Measurements from ENCODE around the gene NPDC1.
A peak's percentile ranks its signal among the peaks of the same experiment; 100 is the strongest.

Gene NPDC1

GRCh38 chr9:136991993-136992818 lies 53.8 kb downstream of the NPDC1 start, which contains the start of gene PAXX:
Gene PAXX, plus strand, starts transcription at chr9:136992422. Its CDS starts 22 bp downstream, at chr9:136992444.
- Histone ChIP-seq H3K9me3 (no peaks in the 10 kb centered on the region), H3K27me3 (no peaks in the 10 kb centered on the region), H3K4me1 (peaks cover 19% of the 10 kb centered on the region), H3K36me3 (peaks cover 12% of the 10 kb centered on the region), H3K4me3 (ENCODE audit: low read depth, low read length) (peak within 1 kb of the TSS; percentile 84)
- TF ChIP-seq, protein P1, sequence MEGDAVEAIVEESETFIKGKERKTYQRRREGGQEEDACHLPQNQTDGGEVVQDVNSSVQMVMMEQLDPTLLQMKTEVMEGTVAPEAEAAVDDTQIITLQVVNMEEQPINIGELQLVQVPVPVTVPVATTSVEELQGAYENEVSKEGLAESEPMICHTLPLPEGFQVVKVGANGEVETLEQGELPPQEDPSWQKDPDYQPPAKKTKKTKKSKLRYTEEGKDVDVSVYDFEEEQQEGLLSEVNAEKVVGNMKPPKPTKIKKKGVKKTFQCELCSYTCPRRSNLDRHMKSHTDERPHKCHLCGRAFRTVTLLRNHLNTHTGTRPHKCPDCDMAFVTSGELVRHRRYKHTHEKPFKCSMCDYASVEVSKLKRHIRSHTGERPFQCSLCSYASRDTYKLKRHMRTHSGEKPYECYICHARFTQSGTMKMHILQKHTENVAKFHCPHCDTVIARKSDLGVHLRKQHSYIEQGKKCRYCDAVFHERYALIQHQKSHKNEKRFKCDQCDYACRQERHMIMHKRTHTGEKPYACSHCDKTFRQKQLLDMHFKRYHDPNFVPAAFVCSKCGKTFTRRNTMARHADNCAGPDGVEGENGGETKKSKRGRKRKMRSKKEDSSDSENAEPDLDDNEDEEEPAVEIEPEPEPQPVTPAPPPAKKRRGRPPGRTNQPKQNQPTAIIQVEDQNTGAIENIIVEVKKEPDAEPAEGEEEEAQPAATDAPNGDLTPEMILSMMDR (IDR thresholded peaks at IDR 0.05; ENCODE audit: low read depth, low read length): no peak
- DNase-seq: peak; percentile 98

- no peaks in the 10 kb centered on the region for H3K9me3 ChIP-seq
- TF ChIP-seq, protein P1 (IDR thresholded peaks at IDR 0.05; ENCODE audit: low read depth, low read length): no peak
- DNase-seq: no peak
- peaks cover 12% of the 10 kb centered on the region for H3K36me3 ChIP-seq
- H3K4me1 ChIP-seq: peaks cover 3% of the 10 kb centered on the region; the same call in 1 of the 2 replicates
- H3K27me3 ChIP-seq: no peaks in the 10 kb centered on the region
- no peak overlapping the region for H3K4me3 ChIP-seq (ENCODE audit: low read depth, low read length)
Observed at GRCh38 chr9:136990242-136990911, 55.6 kb downstream of the NPDC1 start.
